ENCODE measurements around the gene HIPK3.

Gene HIPK3

GRCh38 chr11:33273656-33274055, 16.5 kb downstream of the HIPK3 start:
- CTCF ChIA-PET = no interaction called here
- H3K36me3 ChIP-seq (ENCODE audit: control insufficient read depth in 2 of 2, insufficient read depth in 1 of 2, low read length in 2 of 2) = no peaks in the 10 kb centered on the region; a peak in 1 of 3 replicates
- H3K9me3 ChIP-seq (ENCODE audit: control insufficient read depth, insufficient read depth, low read depth, low read length) = no peaks in the 10 kb centered on the region
- no peak overlapping the region for H3K4me3 ChIP-seq (ENCODE audit: low read depth, low read length)
- H3K4me1 ChIP-seq (ENCODE audit: control insufficient read depth, insufficient read depth, low read length) = peaks cover 3% of the 10 kb centered on the region; the same call in 1 of the 2 replicates
- POLR2A ChIA-PET = no interaction called here
- H3K27ac ChIP-seq (ENCODE audit: extremely low read depth, low read depth, low read length) = no peak overlapping the region
- TF ChIP-seq PRDM6 (tag by site-specific recombination; IDR thresholded peaks at IDR 0.05) = 0 out of 2 replicates have a peak, but pooled peaks have one; percentile 26
- TF ChIP-seq ZNF529 (tag by site-specific recombination; IDR thresholded peaks at IDR 0.05; ENCODE audit: insufficient replicate concordance) = no peak

GRCh38 chr11:33280411-33280810, 23.2 kb downstream of the HIPK3 start:
- no peaks in the 10 kb centered on the region for H3K36me3 ChIP-seq (ENCODE audit: control insufficient read depth in 2 of 2, insufficient read depth in 1 of 2, low read length in 2 of 2)
- CTCF ChIA-PET = interaction anchor here (0.7 kb wide), 1 partner anchor 50 kb away, joined by 5 read pairs; no protein-coding TSS in a partner anchor
- H3K27ac ChIP-seq (ENCODE audit: extremely low read depth, low read depth, low read length) = no peak overlapping the region
- TF ChIP-seq ZNF777 (tag by site-specific recombination; IDR thresholded peaks at IDR 0.05; ENCODE audit: borderline replicate concordance) (no peak), ZSCAN30 (tag by site-specific recombination; IDR thresholded peaks at IDR 0.05) (no peak), ZSCAN18 (tag by site-specific recombination; IDR thresholded peaks at IDR 0.05) (no peak), ZNF843 (tag by site-specific recombination; IDR thresholded peaks at IDR 0.05) (no peak), ZNF426 (tag by site-specific recombination; IDR thresholded peaks at IDR 0.05) (no peak), SCRT2 (tag by site-specific recombination; IDR thresholded peaks at IDR 0.05) (no peak), ZNF639 (tag by site-specific recombination; IDR thresholded peaks at IDR 0.05) (no peak), ZNF658 (tag by site-specific recombination; IDR thresholded peaks at IDR 0.05) (no peak), ZNF518A (tag by site-specific recombination; conservative IDR thresholded peaks at IDR 0.05; ENCODE audit: low read depth) (no peak), ZNF184 (tag by site-specific recombination; IDR thresholded peaks at IDR 0.05) (no peak), GLI4 (tag by site-specific recombination; IDR thresholded peaks at IDR 0.05) (no peak), ZNF248 (tag by site-specific recombination; IDR thresholded peaks at IDR 0.05) (no peak), MEIS1 (CRISPR knock-in tag; IDR thresholded peaks at IDR 0.05; ENCODE audit: borderline replicate concordance) (no peak), ZBTB20 (tag by site-specific recombination; IDR thresholded peaks at IDR 0.05) (no peak), PRDM10 (tag by site-specific recombination; IDR thresholded peaks at IDR 0.05) (no peak), ZNF433 (tag by site-specific recombination; IDR thresholded peaks at IDR 0.05; ENCODE audit: low read depth) (no peak), ZNF548 (tag by site-specific recombination; IDR thresholded peaks at IDR 0.05) (no peak), ZNF76 (tag by site-specific recombination; IDR thresholded peaks at IDR 0.05; ENCODE audit: borderline replicate concordance, low read depth) (no peak)
- no peaks in the 10 kb centered on the region for H3K9me3 ChIP-seq (ENCODE audit: control insufficient read depth, insufficient read depth, low read depth, low read length)
- no peaks in the 10 kb centered on the region for H3K4me1 ChIP-seq (ENCODE audit: control insufficient read depth, insufficient read depth, low read length)
- no peak overlapping the region for H3K4me3 ChIP-seq (ENCODE audit: low read depth, low read length)
- POLR2A ChIA-PET = interaction anchor here (0.7 kb wide), 1 partner anchor 482 kb away, joined by 4 read pairs; no protein-coding TSS in a partner anchor
